Measurements from ENCODE around the gene CDH5. TPM values are rescaled to one million over a fixed set of nuclear protein-coding genes. Genes with fewer than 3 reads are reported as not detected.
A peak's percentile ranks its signal among the peaks of the same experiment; 100 is the strongest.

Gene CDH5
- total and polyA plus RNA-seq, 2 of the 13 experiments (the other 11 are each of a cell fraction or from before 2014, with no cell fraction given) = 0.71 to 1.1 TPM

DNA sequence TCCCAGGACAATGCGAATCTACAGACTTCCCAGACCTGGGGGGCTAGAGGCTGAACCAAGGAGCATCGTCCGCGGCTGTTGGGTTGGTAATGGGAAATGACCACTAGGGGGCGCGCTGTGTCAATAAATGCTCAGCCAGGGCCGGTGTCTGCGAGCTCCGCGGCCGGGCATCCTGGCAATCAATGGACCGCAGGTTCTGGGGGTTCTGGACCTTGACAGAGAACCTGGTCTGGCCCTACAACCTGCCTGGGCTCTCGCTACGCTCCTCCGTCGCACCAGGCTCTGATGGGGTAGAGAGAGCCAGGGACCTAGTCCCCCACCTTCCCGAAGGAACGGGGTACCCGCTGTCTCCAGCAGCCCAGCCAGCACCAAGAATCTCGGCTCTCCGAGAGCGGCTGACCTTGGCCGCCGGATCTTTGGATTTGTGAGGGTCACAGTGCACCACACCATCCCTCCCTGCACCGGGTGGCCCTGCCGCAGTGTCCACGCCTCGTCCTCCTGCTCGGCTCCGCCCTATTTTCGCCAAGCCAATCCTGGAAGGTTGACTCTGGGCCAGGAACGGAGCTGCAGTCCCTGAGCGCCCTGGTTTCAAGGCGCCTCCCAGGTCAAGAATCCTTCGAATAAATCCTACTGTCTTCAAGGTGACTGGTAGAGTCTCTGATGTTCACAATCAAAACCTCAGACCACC, 40.2 kb downstream of the CDH5 start (continued):
- TF ChIP-seq ZMYM2 (CRISPR knock-in tag; IDR thresholded peaks at IDR 0.05) = no peak
- TF ChIP-seq, protein P1, sequence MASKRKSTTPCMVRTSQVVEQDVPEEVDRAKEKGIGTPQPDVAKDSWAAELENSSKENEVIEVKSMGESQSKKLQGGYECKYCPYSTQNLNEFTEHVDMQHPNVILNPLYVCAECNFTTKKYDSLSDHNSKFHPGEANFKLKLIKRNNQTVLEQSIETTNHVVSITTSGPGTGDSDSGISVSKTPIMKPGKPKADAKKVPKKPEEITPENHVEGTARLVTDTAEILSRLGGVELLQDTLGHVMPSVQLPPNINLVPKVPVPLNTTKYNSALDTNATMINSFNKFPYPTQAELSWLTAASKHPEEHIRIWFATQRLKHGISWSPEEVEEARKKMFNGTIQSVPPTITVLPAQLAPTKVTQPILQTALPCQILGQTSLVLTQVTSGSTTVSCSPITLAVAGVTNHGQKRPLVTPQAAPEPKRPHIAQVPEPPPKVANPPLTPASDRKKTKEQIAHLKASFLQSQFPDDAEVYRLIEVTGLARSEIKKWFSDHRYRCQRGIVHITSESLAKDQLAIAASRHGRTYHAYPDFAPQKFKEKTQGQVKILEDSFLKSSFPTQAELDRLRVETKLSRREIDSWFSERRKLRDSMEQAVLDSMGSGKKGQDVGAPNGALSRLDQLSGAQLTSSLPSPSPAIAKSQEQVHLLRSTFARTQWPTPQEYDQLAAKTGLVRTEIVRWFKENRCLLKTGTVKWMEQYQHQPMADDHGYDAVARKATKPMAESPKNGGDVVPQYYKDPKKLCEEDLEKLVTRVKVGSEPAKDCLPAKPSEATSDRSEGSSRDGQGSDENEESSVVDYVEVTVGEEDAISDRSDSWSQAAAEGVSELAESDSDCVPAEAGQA (IDR thresholded peaks at IDR 0.05; ENCODE audit: low read depth) = peak; percentile 27; the same call in 1 of the 2 replicates
- TF ChIP-seq, protein P1 (CRISPR knock-in tag; IDR thresholded peaks at IDR 0.05; ENCODE audit: borderline replicate concordance) = no peak; the same call in 1 of the 2 replicates
- TF ChIP-seq NRL (CRISPR knock-in tag; IDR thresholded peaks at IDR 0.05; ENCODE audit: borderline replicate concordance) = no peak; the same call in 1 of the 2 replicates
- TF ChIP-seq, protein P2, sequence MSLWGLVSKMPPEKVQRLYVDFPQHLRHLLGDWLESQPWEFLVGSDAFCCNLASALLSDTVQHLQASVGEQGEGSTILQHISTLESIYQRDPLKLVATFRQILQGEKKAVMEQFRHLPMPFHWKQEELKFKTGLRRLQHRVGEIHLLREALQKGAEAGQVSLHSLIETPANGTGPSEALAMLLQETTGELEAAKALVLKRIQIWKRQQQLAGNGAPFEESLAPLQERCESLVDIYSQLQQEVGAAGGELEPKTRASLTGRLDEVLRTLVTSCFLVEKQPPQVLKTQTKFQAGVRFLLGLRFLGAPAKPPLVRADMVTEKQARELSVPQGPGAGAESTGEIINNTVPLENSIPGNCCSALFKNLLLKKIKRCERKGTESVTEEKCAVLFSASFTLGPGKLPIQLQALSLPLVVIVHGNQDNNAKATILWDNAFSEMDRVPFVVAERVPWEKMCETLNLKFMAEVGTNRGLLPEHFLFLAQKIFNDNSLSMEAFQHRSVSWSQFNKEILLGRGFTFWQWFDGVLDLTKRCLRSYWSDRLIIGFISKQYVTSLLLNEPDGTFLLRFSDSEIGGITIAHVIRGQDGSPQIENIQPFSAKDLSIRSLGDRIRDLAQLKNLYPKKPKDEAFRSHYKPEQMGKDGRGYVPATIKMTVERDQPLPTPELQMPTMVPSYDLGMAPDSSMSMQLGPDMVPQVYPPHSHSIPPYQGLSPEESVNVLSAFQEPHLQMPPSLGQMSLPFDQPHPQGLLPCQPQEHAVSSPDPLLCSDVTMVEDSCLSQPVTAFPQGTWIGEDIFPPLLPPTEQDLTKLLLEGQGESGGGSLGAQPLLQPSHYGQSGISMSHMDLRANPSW (CRISPR knock-in tag; IDR thresholded peaks at IDR 0.05; ENCODE audit: borderline replicate concordance) = no peak; the same call in 1 of the 2 replicates
- TF ChIP-seq SOX13 (IDR thresholded peaks at IDR 0.05) = no peak
- TF ChIP-seq SOX13 (CRISPR knock-in tag; conservative IDR thresholded peaks at IDR 0.05 in 1 of 2, IDR thresholded peaks at IDR 0.05 in 1 of 2) = peak in 1 of 2 experiments; percentile 59; a peak in 1 of 4 replicates
- no peak for TF ChIP-seq PAF1 (CRISPR knock-in tag; IDR thresholded peaks at IDR 0.05)
- peak; percentile 71; the same call in 1 of the 2 replicates for TF ChIP-seq ZSCAN21 (CRISPR knock-in tag; IDR thresholded peaks at IDR 0.05; ENCODE audit: borderline replicate concordance)
- TF ChIP-seq, protein P3, sequence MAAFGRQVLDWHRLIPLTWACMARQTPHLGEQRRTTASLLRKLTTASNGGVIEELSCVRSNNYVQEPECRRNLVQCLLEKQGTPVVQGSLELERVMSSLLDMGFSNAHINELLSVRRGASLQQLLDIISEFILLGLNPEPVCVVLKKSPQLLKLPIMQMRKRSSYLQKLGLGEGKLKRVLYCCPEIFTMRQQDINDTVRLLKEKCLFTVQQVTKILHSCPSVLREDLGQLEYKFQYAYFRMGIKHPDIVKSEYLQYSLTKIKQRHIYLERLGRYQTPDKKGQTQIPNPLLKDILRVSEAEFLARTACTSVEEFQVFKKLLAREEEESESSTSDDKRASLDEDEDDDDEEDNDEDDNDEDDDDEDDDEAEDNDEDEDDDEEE (CRISPR knock-in tag; IDR thresholded peaks at IDR 0.05) = no peak
- no peak for TF ChIP-seq TAF15 (IDR thresholded peaks at IDR 0.05; ENCODE audit: low read depth, low read length, poor library complexity, severe bottlenecking)
- TF ChIP-seq, protein P4, sequence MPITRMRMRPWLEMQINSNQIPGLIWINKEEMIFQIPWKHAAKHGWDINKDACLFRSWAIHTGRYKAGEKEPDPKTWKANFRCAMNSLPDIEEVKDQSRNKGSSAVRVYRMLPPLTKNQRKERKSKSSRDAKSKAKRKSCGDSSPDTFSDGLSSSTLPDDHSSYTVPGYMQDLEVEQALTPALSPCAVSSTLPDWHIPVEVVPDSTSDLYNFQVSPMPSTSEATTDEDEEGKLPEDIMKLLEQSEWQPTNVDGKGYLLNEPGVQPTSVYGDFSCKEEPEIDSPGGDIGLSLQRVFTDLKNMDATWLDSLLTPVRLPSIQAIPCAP (CRISPR knock-in tag; IDR thresholded peaks at IDR 0.05; ENCODE audit: low read depth) = no peak
- no peak for TF ChIP-seq ATF7-NPFF (CRISPR knock-in tag; IDR thresholded peaks at IDR 0.05; ENCODE audit: low read depth)
- TF ChIP-seq TSC22D2 (CRISPR knock-in tag; IDR thresholded peaks at IDR 0.05; ENCODE audit: borderline replicate concordance) = no peak; the same call in 1 of the 2 replicates
- TF ChIP-seq, protein P5, sequence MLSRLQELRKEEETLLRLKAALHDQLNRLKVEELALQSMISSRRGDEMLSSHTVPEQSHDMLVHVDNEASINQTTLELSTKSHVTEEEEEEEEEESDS (CRISPR knock-in tag; IDR thresholded peaks at IDR 0.05; ENCODE audit: borderline replicate concordance) = peak; percentile 68; the same call in 1 of the 2 replicates

Data from HepG2 (cell line).